ENCODE results near the gene FAM177B.
"Not testable (repeated sequence)": the region's sequence is repeated elsewhere in the genome, so short reads cannot be mapped to it uniquely, and the experiment has no call there.

The FAM177B gene

GRCh38 chr1:222741630-222742457 is 4.8 kb downstream of the FAM177B start:
- DNase-seq: not testable (repeated sequence)

- DNase-seq: no peak
Measured at GRCh38 chr1:222749927-222750326, 12.9 kb downstream of the FAM177B start.

GRCh38 chr1:222750651-222751050 is 13.6 kb downstream of the FAM177B start:
- peak; percentile 57 for DNase-seq

GRCh38 chr1:222751255-222751654 is 14.3 kb downstream of the FAM177B start:
- no peak for DNase-seq

DNA sequence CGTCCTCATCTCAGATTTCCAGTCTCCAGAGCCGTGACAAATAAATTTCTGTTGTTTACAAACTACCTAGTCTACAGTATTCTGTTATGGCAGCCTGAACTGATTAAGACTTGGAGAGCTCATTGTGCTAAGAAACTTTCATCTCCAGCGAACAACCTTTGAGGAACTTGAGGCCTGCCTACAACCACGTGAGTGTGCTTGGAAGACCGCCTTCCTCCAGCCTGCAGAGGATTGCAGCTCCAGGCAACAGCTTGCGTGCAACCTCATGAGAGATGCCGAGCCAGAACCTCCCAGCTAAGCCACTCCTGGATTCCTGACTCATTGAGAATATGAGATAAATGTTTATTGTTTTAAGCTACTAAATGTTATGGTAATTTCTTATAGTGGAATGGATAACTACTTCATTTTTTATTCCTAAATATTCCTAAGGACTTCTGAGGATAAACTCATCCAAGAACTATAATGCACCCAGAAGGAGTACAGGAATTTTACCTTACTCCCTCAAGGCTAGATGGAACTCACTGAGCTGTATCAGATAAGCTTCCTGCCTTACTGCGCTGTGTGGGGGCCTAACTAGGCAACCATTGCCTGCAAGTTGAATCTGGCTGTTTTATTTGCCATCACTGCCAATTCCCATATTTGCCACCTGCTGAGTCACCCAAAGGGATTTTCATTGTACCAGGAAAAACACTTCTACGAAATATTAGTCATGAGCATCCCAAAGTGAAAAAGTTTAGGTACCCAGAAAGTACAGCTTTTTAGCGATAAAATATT is 17.6 kb downstream of the FAM177B start:
- peak; percentile 70 for DNase-seq

- peak; percentile 47 for DNase-seq
Measured at GRCh38 chr1:222757646-222758268, 20.8 kb downstream of the FAM177B start.

DNA sequence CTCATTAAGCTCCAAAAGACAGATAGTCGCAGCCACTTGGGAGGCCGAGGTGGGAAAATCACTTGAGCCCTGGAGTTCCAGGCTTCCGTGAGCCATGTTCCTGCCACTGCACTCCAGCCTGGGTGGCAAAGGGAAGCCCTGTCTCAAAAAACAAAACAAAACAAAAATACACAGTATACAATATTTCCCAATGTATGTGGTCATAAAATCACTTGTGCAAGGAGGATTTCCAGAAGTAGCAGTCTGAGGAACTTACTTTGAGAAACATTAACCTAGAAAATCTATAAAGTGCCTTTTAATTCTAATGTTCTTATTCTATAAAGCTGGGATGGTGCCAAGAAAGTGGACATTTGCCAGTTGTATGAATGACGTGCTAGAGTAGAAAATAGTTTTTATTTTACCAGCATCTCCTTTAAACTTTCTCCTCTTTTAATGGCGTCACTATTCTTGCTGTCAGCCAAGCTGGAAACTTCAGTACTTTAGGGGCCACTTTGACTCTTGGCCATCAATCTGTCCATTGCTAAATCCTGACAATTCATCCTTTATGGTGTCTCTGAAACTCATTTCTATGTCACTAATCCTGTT is 22.5 kb downstream of the FAM177B start:
- DNase-seq: peak; percentile 3

- no peak for DNase-seq
Measured at GRCh38 chr1:222761083-222761482, 24.1 kb downstream of the FAM177B start.

DNA sequence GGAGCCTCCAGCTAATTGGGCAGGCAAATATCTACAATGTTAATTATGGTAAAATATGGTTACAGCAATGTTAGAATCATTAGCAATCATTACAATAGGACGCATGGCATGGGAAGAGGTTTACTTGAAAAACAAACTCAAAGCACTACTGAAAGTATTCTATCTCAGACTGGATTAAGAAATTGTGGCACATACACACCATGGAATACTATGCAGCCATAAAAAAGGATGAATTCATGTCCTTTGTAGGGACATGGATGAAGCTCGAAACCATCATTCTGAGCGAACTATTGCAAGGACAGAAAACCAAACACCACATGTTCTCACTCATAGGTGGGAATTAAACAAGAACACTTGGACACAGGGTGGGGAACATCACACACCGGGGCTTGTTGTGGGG is 25.2 kb downstream of the FAM177B start:
- not testable (repeated sequence) for DNase-seq

DNA sequence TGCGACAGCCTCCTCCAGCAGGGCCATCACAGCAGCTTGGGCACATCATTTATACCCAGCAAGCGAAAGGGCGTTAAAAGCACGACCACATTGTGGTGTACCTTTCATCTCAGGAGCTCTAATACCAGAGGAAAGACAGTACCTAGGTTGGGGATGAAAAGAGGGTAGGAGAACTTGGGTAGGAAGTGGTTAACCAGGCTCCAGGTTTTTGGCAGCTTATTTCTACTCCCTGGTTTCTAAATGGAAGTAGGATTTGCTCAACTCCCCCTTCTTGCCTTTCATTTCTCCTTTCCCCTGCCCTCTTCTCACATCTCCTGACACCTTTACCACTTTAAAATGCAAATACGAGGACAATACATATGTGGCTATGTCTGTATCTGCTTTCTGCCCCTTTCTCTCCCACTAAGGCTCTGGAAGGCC is 30.2 kb downstream of the FAM177B start:
- DNase-seq: peak; percentile 61

DNA sequence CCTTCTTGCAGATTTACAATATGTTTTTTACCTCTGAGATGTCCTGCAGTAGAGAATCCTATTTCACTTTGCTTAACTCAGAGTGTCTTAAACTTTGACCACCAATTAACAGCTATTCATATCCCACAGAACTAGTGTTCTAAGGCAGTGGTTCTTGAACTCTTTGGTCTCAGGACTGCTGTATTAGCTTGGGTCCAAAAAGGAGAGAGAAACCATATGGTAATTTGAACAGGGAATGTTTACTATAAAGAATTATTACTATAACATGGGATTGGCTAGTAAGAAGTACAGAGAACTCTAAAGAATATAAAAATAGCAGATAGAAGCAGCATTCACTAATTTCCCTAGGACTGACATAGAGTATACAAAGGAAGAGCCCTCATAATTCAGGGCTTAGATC is 31.6 kb downstream of the FAM177B start:
- no peak for DNase-seq

- peak; percentile 43 for DNase-seq
Measured at GRCh38 chr1:222769181-222769580, 32.2 kb downstream of the FAM177B start.

GRCh38 chr1:222769971-222770620 is 33.1 kb downstream of the FAM177B start:
- no peak for DNase-seq

DNA sequence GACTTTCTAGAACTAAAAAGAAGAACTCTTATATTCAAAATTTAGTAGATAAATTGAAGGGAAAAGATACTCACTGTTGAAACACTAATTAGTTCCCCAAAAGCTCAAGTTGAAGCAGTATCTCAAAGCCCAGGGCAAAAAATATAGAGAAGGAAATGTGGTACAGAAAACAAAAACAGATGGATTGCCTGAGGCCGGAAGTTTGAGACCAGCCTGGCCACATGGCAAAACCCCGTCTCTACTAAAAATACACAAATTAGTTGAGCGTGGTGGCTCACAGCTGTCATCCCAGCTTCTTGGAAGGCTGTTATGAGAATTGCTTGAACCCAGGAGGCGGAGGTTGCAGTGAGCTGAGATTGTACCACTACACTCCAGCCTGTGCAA is 36.0 kb downstream of the FAM177B start:
- DNase-seq: peak; percentile 93

- no peak for DNase-seq
Measured at GRCh38 chr1:222777463-222777862, 40.5 kb downstream of the FAM177B start.

DNA sequence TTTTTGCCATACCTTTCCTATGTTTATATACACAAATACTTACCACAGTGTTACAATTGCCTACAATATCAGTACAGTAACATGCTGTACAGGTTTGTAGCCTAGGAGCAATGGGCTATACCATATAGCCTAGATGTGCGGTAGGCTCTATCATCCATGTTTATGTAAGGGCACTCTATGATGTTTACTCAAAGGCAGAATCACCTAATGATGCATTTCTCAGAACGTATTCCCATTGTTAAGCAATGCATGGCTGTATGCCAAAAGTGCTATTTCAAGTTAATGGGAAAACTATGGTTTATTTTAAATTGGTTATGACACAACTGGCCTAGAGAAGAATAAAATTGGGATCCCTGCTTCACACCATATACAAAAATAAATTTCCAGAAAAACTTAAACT is 41.0 kb downstream of the FAM177B start:
- no peak for DNase-seq

- DNase-seq: no peak
Measured at GRCh38 chr1:222781251-222781650, 44.2 kb downstream of the FAM177B start.

- no peak for DNase-seq
Measured at GRCh38 chr1:222783051-222783450, 46.0 kb downstream of the FAM177B start.

- DNase-seq: no peak
Measured at GRCh38 chr1:222784371-222784770, 47.4 kb downstream of the FAM177B start.

GRCh38 chr1:222784916-222785315 is 47.9 kb downstream of the FAM177B start:
- DNase-seq: no peak

DNA sequence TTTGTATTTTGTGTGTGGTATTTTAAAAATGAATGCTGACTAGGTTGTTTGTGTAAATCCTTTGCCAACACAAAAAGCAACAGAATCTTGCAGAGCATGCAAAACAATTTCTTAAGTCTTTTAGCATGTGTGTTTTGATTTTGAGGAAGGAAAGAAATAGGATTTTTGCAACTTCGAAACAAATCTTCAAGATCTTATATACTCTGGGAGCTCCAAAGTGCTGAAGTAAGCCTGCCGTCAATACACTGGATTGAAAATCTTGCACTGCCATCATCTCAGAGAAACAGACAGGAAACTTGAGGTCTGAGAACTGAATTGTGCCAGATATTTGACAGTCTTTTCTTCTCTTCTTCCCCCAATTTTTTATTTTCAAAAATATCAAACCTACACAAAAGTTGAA is 48.5 kb downstream of the FAM177B start:
- no peak for DNase-seq

GRCh38 chr1:222786121-222786520 is 49.1 kb downstream of the FAM177B start:
- DNase-seq: no peak

GRCh38 chr1:222787729-222788128 is 50.7 kb downstream of the FAM177B start:
- DNase-seq: no peak

Measured in MV-4-11 (cell line).